Activated CD4-positive, CD25-positive, alpha-beta regulatory T cell treated with anti-CD3 and anti-CD28 coated beads, Interleukin-2, amount 50 U/mL, for 72 hours (primary cell): ENCODE measurements around the gene OR9Q1.

ENCODE experiments used
- DNase-seq: peaks from one replicate; pipeline ENCODE4 v3.0.0; 2021

OR9Q1 gene

GRCh38 chr11:58034471-58034870 is 10.8 kb downstream of the OR9Q1 start:
- DNase-seq: no peak

- DNase-seq: no peak
Measured at GRCh38 chr11:58039589-58039988, 15.9 kb downstream of the OR9Q1 start.

- DNase-seq: no peak
Measured at GRCh38 chr11:58043379-58043778, 19.7 kb downstream of the OR9Q1 start.

GRCh38 chr11:58046231-58046630 is 22.6 kb downstream of the OR9Q1 start:
- DNase-seq: no peak

GRCh38 chr11:58047818-58048217 is 24.1 kb downstream of the OR9Q1 start:
- no peak for DNase-seq

- DNase-seq: no peak
Measured at GRCh38 chr11:58055806-58056401, 32.2 kb downstream of the OR9Q1 start.

GRCh38 chr11:58057481-58057880 is 33.8 kb downstream of the OR9Q1 start:
- no peak for DNase-seq

- no peak for DNase-seq
Measured at GRCh38 chr11:58058276-58059006, 34.8 kb downstream of the OR9Q1 start.

- no peak for DNase-seq
Measured at GRCh38 chr11:58059007-58059350, 35.3 kb downstream of the OR9Q1 start.

GRCh38 chr11:58060535-58060934 is 36.9 kb downstream of the OR9Q1 start:
- no peak for DNase-seq

GRCh38 chr11:58060939-58061672 is 37.4 kb downstream of the OR9Q1 start:
- DNase-seq: no peak

- DNase-seq: no peak
Measured at GRCh38 chr11:58061813-58062212, 38.1 kb downstream of the OR9Q1 start.

GRCh38 chr11:58067685-58068084 is 44.0 kb downstream of the OR9Q1 start:
- DNase-seq: no peak

- DNase-seq: no peak
Measured at GRCh38 chr11:58068655-58069054, 45.0 kb downstream of the OR9Q1 start.

- no peak for DNase-seq
Measured at GRCh38 chr11:58070585-58070984, 46.9 kb downstream of the OR9Q1 start.

GRCh38 chr11:58075781-58076180 is 52.1 kb downstream of the OR9Q1 start:
- DNase-seq: no peak

- no peak for DNase-seq
Measured at GRCh38 chr11:58086528-58086927, 62.8 kb downstream of the OR9Q1 start.

- no peak for DNase-seq
Measured at GRCh38 chr11:58097437-58097836, 73.8 kb downstream of the OR9Q1 start.

GRCh38 chr11:58121096-58121495 is 97.4 kb downstream of the OR9Q1 start:
- no peak for DNase-seq

- no peak for DNase-seq
Measured at GRCh38 chr11:58125469-58125868, 101.8 kb downstream of the OR9Q1 start, which contains the start of gene OR9I1. OR9I1 (minus strand) TSS chr11:58125530; CDS start chr11:58119444, 6,086 bp downstream.

- DNase-seq: no peak
Measured at GRCh38 chr11:58127350-58127749, 103.7 kb downstream of the OR9Q1 start.

- no peak for DNase-seq
Measured at GRCh38 chr11:58133309-58134076, 109.8 kb downstream of the OR9Q1 start.

- no peak for DNase-seq
Measured at GRCh38 chr11:58134151-58134550, 110.5 kb downstream of the OR9Q1 start.
